SW480 (cell line): ENCODE results near the gene TBC1D2.
"Not testable (repeated sequence)": the region's sequence is repeated elsewhere in the genome, so short reads cannot be mapped to it uniquely, and the experiment has no call there.

ENCODE experiments used
- DNase-seq: peaks from one replicate; pipeline ENCODE4 v3.0.0-alpha.2; 2016; ENCODE audit warnings: low spot score

TBC1D2 gene, protein sequence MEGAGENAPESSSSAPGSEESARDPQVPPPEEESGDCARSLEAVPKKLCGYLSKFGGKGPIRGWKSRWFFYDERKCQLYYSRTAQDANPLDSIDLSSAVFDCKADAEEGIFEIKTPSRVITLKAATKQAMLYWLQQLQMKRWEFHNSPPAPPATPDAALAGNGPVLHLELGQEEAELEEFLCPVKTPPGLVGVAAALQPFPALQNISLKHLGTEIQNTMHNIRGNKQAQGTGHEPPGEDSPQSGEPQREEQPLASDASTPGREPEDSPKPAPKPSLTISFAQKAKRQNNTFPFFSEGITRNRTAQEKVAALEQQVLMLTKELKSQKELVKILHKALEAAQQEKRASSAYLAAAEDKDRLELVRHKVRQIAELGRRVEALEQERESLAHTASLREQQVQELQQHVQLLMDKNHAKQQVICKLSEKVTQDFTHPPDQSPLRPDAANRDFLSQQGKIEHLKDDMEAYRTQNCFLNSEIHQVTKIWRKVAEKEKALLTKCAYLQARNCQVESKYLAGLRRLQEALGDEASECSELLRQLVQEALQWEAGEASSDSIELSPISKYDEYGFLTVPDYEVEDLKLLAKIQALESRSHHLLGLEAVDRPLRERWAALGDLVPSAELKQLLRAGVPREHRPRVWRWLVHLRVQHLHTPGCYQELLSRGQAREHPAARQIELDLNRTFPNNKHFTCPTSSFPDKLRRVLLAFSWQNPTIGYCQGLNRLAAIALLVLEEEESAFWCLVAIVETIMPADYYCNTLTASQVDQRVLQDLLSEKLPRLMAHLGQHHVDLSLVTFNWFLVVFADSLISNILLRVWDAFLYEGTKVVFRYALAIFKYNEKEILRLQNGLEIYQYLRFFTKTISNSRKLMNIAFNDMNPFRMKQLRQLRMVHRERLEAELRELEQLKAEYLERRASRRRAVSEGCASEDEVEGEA

DNA sequence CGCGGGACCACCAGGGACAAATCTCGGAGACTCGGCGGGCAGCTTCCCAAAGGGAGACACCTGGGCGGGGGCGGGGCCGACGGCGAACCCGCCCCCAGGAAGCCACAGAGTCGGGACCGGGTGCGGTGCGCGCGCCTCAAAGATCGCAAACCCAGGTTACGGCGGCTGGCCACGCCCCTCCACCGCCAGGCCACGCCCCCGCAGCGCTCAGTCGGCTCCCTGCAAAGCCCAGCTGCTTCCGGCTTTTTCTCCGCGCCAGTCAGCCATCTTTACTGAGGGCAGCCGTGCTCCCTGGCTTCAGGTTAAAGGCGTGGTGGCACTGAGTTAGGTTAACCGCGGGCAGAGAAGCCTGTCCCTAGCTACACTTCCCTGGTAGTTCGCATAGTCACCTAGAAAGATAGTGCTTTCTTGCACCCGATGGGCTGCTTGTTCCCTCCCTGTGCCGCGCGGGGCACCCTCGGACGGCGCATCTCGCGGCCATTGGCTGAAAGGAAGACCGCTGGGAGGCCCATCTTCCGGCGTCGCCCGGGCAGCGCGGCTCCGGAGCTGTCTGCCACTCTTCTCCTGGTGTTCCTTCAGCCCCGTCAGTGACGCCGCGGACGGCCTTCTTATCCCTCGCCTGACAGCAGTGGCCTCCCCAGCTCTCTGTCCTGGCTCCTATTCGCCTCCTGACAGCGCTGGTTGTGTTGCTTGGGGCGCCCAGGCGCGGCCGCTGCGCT, at the start of gene TBC1D2:
Gene TBC1D2, minus strand, starts transcription at position 72 of the 719 bp plus-strand sequence. CDS start 108 bp downstream, outside the sequence.
- DNase-seq = peak; percentile 96

DNA sequence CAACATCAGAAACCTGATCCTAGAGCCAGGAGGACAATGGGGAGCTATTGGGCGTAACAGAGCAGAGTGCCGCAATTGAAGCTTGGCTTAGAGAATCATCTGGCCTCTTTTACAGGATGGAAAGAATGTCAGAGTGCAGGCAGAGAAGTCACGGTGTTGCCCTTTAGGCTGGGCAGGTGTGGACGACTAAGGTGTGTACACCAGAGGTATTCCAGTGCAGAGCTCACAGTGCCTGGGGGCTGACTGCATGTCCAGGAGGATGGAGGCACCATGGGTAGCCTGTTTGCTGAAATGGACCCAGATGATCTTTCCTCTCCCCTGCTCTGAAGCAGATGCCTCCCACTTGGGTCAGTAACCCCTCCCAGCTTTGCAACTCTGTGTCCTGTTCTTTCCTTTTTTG, 48.9 kb upstream of the TBC1D2 start:
- no peak for DNase-seq

DNA sequence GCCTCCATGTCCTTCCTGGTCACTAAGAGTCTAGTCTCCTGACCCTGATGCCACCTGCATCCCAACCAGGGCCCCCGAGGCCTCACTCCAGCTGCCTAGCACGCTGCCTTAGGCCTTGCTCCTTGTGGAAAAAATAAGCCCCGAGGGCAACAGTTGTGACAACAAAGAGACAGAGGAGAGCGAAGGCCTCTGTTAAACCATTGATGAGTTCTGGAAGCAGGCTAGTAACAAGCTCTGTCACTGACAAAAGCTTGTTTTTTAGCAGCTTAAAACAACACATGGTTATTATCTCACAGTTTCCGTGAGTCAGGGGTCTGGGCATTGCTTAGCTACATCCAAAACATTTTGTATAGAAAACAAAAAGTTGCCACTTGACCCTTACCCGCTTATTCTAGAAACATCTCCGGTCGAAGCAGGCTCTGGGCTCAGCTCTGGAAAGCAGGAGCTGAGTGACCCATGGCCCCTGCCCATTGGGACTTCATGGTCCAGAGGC, 48.2 kb upstream of the TBC1D2 start:
- no peak for DNase-seq

DNA sequence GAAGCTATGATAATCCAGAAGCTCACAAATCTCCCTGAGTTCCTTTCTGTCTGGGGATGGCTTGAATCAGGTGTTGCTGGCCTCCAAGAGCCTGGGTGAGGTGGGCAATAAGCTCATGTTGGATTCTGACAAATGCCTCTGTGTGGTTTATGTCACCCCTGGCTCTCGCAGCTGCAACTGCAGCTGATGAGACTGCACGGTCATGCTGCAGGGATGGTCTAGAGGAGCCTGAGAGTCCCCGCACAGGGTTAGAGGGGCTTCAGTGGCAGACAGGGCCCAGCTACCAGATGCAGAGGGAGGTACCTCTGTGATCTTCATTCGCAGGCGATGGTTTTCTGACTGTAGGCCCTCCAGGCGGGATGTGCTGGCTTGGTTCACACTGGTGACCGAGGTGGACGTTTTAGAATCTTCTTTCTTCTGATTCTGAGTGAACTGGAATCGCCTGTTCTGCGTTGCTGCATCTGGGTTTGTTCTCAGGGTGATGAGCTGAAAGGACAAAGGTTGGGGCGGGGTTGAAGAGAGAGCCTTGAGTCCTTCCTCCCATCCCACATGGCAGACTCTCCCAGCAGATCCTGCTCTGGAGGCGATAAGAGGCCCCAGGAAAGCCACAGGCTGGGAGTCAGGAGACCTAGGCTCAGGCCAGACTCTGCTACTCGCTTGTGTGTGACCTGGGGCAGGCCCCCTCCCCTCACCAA, 47.6 kb upstream of the TBC1D2 start:
- no peak for DNase-seq

DNA sequence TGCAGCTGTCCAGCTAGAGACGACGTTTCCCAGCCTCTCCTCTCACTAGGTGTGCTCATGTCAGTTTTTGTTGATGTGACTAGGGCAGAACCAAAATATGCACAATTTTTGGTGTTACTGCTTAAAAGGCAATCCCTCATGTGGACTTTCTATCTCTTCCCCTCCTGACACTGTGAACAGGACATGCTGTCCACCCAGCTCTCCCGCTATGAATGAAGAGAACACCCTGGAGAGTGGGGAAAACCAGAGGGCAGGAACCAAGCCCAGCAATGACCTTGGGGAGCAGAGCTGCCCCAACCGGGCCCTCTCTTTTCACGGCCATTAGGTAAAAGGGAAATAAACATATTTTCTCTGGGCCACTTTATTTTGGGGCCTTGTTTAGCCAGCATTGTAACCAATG, 46.7 kb upstream of the TBC1D2 start:
- DNase-seq = no peak

DNA sequence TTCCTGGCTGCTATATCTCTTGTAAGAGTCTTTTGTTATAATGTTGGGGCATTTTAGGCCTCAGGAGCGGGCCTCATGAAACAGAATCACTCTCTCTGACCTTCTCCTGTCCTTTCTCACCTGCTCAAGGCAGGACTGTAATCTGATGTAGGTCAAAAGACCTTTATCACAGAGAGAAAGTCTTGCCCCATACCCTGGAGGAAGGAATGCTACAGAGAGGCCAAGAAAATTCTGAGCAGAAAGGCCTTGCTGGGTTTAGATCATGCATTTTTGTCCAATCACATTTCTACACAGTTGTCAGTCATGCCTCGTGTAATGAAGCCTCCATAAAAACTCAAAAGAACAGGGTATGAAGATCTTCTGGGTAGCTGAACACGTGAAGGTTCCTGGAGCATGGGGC, 45.2 kb upstream of the TBC1D2 start:
- DNase-seq = no peak

DNA sequence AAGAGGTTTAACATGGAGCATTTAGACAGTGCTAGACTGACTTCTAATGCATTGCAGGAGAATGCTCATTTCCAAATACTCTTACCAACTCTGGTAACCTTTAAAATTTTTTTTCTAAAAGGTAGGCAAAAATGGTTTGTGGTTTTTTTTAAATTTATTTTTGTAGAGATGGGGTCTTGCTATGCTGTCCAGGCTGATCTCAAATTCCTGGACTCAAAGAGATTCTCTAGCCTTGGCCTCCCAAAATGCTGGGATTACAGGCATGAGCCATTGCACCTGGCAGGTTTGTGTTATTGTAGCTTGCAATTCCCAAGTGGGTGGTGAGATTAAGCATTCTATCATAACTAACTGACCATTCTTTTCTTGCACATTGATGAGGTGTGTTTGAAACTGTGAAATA, 43.0 kb upstream of the TBC1D2 start:
- no peak for DNase-seq

DNA sequence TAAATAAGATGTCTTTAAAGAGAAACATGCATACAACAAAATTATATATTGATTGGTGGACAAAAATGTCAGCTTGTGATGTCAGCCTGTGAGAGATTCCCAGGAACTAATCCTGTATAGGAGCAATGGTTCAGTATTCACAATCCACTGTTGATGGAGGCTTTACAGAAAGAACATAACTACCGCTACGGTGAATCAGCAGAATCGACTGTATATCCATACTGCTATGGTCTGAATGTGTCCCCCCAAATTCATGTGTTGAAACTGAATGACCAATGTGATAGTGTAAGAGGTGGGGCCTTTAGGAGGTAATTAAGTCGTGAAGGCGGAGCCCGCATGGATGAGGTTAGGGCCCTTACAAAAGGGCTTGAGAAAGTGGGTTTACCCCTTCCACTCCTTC, 40.4 kb upstream of the TBC1D2 start:
- DNase-seq = no peak

DNA sequence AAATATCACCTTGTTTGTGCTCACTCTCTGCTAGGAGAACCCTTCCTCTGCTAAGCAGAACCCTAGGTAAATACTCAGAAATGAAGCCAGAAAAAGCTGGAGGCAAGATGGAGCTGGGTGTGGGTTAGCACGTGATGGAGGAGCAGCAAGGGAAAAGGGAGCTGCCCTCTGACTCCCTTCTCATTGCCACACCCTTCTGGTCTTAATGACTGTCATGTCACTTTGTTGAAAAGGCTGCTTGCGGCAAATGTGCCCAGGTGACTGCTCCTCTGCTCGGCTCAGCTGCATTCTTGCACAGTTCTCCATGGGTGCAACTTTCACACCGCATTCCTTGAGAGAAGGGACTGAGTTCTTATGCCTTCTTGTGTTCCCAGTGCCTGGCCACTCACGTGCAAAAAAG, 36.4 kb upstream of the TBC1D2 start:
- DNase-seq = peak; percentile 31

DNA sequence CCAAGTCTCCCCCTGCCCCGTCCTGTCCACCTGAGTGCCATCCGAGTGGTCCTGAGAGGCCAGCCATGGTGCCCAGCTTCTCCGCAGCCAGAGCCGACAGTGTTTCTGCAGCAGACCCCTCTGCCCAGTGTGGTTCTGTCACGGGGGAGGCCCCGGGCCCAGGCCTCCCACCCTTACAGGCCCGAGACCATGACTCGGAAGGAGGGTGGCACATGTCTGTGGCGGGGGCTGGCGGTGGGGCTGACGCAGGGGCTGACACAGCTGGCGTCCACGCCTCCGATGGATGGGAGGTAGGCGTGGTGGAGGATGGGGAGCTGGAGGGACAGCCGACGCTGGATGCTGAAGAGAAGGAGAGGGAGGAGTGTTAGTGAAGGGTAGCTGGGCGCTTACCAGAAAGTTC, 35.0 kb upstream of the TBC1D2 start:
- no peak for DNase-seq

DNA sequence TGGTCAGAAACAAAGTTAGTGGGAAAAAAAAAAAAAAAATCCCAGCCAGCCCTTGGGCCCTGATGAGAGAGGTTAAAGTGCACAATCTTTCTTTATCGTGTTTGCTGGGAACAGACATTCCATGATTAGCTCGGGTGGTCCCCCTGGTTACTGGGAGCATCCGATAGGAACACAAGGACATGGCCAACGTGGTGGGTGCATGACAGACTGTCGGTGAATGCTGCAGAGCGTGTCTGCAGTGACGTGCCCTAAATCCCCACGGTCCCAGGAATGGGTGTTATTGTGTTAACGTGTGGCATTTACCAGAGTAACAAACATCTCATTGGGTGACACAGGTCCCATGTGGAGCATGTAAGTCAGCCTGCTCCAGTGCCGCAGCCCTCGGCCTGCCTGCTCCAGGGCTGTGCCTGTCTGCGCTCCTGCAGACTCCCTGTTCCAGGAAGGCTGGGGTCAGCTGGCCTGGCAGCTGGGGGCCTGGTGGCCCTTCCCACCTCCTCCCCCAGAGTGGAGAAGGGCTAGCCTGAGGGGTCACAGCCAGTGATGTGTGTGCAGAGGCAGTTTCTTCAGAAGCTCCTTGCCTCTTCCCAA, 34.3 kb upstream of the TBC1D2 start:
- DNase-seq = no peak

DNA sequence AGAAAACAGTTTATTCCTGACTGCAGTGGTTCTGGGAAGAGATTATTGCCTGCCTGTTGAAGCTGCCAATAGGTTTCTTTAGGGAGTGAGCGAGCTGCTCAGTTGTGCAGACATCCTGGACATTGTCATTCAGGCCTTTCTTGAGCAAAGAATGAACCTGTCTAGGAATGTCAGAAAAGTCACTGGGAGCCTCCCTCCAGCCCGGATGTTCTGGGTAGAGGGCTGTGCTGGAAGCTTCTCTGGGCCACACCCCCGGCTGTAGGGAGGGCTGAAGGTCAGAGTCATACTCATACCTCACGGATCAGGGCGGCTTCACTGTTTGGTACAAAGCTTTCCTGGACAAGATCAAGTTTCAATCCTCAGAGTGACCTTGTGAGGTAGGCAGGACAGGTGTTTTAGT, 33.4 kb upstream of the TBC1D2 start:
- no peak for DNase-seq

DNA sequence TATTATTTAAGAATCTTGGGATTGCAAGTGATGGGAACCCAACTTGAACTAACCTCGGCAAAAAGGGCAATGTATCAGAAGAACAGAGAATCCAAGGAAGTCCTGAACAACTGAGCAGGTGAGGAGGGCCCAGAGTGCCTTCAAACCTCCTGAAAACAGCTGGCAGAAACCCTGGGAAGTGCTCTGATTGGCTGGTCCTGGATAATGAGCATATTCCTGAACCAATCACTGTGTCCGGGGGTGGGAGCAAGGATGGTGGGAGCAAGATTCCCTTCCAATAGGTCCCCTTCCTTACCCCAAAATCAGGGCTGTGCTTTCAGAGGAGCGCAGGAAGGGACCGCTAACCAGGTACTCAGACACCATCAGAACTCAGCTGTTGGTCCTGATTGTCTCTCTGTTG, 31.9 kb upstream of the TBC1D2 start:
- no peak for DNase-seq

DNA sequence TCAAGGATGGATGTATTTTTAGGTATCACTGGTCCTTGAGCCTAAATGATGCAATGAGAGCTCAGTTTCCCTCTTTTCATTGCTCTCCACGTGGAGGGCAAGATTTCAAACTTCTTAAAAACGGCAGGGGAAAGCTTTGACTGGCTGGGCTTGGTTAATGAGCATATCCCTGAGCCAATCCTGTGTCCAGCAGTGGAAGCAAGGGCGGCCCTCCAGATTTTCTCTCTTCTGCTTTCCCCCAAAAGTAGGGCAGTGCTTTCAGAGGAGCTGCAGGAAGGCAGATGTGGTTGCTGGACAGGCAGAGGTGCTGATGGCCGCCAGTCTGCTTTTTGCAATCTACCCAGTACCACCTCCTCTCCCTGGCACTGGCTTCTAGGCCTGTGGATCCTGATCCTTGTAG, 30.0 kb upstream of the TBC1D2 start:
- no peak for DNase-seq

DNA sequence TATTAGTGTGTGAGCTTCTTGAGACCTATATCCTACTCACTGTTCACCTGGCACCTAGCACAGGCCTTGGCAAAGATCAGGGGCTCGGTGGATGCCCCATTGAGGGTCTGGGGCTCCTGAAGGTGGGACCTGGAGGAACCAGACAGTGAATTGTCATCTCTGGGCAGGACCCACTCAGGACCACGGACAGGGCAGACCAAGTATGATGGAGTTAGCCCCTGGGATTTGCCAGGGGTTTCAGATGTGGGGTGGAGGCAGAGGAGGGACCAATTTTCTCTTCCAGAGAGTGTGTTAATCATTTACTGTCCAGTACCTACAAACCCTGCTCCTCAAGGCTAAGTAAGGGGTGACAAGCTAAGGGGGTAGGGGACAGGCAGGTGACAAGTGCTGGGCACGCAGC, 29.3 kb upstream of the TBC1D2 start:
- DNase-seq = no peak

DNA sequence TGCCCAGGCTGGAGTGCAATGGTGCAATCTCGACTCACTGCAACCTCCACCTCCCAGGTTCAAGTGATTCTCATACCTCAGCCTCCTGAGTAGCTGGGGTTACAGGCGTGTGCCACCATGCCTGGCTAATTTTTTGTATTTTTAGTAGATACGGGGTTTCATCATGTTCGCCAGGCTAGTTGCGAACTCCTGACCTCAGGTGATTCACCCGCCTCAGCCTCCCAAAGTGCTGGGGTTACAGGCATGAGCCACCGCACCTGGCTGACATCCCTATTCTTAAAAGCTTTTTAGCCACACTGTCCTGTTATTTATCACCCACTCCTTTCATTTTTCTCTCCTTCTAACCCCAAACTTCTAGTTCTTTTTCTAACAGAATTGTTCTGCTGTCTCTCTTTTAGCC, 27.7 kb upstream of the TBC1D2 start:
- not testable (repeated sequence) for DNase-seq

DNA sequence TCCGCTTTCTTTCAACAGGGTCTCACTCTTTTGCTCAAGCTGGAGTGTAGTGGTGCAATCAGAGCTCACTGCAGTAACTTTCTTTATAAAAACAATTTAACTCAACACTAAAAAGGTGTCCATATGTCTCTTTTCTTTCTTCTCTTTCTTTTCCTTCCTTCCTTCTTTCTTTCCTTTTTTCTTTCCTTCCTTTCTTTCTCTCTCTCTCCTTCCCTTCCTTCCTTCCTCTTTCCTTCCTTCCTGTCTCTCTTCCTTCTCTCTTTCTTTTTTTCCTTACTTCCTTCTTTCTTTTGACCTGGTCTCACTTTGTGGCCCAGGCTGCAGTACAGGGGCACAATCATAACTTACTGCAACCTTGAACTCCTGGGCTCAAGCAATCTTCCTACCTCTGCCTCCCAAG, 25.8 kb upstream of the TBC1D2 start:
- DNase-seq = no peak

DNA sequence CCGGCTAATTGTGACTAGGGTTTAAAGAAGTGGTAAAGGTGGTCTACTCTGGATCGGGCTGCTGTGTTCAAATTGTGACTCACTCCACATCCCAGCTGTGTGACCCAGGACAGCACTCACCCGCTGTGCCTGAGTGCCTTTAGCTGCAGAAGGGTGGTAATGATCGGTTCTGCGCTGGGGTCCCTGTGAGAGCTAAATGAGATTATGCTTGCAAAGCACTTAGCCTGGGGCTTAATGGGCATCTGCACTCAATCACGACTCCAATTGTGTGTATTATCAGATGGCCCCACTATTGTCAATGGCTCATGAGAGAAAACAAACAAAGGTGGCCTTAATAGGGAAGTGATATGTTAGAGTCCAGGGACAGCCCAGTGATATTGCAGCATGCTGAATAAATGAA, 25.1 kb upstream of the TBC1D2 start:
- DNase-seq = no peak

DNA sequence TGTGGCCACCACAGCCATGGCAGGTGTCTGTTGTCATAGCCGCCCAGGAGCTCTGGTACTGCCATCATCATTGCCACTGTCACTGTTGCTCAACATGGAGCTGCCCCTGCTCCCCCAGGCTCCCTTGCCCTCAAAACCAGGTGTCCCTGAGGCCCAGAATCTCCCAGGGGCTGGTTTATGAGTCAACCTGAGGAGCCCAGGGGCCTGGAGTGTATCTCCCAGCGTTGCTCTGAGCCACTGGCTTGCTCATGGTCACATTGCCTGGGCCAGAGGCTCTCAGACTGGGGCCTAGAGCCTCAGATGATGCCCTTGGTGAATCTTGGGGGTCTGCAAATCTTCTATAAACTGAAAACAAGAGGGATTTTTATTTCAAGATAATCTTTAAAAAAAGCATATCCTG, 24.7 kb upstream of the TBC1D2 start:
- DNase-seq = no peak

DNA sequence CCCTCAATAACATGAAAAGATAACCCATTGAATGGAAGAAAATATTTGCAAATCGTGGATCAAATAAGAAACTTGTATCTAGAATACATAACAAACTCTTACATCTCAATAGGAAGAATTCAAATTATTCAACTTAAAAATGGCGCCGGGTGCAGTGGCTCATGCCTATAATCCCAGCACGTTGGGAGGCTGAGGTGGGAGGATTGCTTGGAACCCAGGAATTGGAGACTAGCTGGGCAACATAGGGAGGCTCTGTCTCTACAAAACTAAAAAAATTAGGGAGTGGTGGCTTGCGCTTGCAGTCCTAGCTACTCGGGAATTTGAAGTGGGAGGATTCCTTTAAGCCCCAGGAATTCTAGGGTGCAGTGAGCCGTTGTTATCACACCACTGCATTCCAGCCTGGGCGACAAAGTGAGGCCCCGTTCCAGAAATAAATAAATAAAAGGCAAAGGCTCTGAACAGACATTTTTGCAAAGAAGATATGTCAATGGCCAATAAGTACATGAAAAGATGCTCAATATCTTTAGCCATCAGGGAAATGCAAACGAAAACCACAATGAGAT, 21.5 kb upstream of the TBC1D2 start:
- no peak for DNase-seq

DNA sequence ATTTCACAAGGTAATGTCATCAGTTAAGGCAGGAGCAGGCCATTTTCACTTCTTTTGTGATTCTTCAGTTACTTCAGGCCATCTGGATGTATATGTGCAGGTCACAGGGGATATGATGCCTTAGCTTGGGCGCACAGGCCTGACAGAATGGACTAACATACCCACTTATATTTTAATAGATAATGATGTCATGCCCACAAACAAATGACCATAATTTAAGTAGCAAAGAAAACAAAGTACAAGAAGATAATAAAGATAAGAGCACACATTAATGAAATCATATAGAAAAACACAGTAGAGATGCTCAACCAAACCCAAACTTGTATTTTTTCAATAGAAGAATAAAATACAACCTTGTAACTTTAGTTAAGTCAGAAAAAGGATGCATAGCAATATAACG, 19.7 kb upstream of the TBC1D2 start:
- DNase-seq = no peak
